Suppressor macrophage treated with lipopolysaccharide for 1 hour (primary cell): Measurements from ENCODE around the gene MED13L.
"Not testable (repeated sequence)": the region's sequence is repeated elsewhere in the genome, so short reads cannot be mapped to it uniquely, and the experiment has no call there.

Experiments used
- DNase-seq, 3 donors: peaks; one replicate each; pipeline ENCODE4 v3.0.0-alpha.2; 2020 to 2022

The MED13L gene

DNA sequence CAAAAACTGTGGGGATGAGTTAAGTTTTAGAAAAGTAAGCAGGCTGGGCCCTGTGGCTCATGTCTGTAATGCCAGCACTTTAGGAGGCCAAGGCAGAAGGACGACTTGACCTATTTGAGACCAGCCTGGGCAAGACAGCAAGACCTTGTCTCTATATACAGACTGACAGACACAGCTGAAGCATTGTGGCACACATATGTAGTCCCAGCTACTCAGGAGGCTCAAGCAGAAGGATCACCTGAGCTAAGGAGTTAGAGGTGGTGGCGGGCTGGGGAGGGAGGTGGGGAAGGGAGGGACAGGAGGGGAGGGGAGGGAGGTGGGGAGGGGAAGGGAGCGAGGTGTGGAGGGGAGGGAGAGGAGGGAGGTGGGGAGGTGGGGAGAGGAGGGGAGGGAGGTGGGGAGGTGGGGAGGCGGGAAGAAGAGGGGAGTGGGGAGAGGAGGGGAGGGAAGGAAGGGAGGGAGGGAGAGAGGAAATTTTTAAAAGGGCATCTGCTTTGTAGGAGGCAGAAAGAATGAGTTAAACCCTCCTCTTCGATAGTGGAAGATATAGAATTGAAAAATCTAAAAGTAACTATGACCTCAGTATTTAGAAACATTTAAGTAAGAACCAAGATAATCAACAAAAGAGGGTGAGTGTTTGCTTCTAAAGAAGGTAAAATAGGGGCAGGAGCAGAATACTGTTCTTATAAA is 30.9 kb downstream of the MED13L start:
- no peak for DNase-seq

DNA sequence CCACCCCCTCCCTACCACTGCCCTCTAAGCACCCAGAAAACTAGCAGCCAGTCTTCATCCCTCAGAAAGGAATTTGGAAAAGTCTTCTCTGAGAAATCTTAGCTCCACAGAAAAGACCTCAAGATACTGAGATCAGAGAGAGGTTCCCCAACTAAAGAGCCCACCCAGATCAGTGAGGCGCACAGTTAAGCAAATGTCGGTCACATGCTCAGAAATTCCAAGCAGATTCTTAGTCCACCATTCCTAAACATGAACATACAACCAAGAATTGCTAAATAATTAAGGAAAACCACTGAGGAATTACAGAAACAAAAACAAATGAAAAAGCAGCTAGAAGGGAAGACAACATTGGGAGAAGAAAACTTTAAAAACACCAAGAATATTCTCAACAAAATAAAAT is 32.3 kb downstream of the MED13L start:
- DNase-seq, result no peak

DNA sequence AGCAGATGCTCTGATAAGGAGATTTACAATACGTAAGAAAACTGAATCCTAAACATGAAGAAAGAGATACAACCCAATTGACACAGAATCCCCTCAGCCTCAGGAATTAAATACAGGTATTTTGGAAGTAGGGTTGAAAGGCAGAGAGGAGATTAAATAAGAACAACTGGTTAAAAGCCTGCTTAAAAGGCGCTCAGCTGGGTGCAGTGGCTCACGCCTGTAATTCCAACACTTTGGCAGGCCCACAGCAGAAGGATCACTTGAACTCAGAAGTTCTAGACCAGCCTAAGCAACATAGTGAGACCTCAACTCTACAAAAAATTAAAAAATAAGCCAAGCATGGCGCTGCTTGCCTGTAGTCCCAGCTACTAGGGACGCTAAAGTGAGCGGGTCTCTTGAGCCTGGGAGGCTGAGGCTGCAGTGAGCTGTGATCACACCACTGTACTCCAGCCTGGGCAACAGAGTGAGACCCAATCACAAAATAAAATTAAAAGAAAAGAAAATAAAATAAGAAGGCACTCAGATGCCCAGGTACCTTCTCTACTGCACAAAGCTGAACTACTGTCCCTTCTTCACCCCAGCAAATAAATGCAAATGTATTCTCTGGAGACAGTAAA is 32.9 kb downstream of the MED13L start:
- DNase-seq, result no peak

DNA sequence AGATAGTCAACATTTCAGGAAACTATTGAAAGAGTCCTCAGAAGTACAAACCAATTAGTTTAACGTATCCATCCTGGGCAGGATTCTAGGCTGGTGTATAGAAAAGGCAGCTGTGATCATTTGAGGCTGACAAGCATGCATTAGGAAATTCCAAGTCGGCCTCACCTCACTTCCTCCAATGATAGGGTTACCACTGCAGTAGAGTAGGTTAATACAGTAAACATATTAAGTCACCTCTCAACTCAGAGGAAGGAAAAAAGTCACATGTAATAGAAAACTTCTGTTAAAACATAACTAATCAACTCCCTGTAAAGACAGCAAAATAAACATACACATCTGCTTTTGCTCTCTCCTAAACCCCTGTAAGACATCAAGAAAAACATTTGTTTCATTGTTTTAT is 33.5 kb downstream of the MED13L start:
- peak; percentile 53 to 71 (median 58) for DNase-seq

DNA sequence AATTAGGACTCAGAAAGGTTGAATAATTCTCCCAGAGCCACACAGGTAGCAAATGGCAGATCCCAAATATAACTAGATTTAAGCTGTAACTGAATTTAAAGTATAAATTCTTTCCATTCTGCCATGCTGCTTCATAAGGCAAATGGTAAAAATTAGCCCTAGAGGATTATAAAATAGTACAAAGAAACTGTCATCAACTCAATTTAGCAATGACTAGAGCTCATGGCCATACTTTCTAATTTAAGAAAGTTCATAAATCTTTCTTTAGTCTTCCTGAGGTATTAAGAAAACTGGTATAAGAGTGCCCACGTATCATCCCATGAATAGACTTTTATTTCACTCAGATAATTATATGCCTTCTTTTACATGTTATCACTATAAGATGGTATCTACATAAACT is 34.8 kb downstream of the MED13L start:
- DNase-seq, result no peak

DNA sequence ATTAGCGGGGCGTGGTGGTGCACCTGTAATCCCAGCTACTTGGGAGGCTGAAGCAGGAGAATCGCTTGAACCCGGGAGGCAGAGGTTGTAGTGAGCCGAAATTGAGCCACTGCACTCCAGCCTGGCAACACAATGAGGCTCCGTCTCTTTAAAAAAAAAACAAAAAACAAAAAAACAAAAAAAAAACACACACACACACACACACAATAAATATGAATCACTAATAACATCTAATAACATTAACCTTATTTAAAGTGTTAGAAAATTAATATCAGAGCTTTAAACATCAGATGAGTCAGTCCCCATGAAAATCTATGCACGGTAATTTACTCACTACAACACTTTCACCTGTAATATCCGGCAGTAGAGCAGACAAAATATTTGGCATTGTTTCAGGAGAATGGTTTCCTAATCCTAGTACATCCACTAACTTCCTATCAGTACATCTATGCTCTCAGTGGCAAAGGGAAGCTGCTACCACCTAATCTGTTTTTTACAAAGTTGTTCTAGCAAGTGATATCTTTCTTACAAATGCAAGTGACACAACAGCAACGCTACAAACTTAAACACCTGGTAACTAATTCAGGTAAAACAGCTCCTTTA is 36.2 kb downstream of the MED13L start:
- no peak for DNase-seq

DNA sequence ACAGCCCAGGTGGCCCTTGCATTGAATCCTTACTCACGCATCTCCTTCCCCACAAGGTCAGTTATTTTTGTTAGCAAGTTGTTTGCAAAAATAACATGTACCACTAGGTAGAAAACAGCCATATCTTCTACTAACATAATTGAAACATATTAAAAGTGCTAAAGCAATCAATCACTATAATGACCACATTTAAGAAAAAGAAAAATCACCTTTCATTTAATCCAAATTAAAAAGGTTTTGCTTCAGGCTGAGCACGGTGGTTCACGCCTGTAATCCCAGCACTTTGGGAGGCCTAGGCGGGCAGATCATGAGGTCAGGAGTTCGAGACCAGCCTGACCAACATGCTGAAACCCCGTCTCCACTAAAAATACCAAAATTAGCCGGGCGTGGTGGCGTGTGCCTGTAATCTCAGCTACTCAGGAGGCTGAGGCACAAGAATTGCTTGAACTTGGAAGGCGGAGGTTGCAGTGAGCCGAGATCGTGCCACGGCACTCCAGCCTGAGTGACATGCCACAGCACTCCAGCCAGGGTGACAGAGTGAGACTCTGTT is 38.8 kb downstream of the MED13L start:
- DNase-seq, result not testable (repeated sequence)

DNA sequence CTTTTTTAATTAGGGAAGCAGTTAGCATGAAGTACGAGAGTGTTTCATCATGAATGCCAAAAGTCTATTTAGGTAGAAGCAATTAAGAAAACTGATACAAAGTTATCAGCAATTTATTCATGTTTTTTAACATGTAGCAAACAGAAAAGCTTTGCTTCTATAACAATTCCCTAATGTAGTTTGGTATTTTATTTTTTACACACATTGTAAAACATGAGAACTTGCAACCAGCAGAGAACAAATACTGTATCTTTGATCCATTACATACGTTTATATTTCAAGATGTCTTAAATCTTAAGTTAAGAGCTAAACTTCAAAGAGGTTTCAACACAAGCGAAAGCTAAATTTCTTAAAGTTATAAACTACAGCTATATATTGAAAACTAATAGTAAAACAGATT is 39.3 kb downstream of the MED13L start:
- DNase-seq, result no peak

DNA sequence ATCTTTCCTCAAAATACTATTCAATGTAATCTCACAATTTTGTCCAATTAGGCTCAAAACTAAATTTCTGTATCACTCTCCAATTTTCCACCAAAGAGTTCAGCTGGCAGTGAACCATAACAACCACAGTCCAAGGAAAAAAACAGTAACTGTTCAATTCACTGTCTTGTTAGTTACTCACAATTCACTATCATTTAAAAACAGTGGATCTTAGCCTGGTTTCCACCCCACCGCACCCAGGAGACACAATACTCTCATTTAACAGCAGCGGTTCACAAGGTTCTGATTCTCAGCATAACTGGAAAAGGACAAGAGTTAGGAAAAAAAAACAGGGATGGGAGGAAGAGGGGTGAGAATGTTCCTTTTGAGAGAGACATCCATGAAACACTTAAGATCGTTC is 40.5 kb downstream of the MED13L start:
- DNase-seq, result no peak

DNA sequence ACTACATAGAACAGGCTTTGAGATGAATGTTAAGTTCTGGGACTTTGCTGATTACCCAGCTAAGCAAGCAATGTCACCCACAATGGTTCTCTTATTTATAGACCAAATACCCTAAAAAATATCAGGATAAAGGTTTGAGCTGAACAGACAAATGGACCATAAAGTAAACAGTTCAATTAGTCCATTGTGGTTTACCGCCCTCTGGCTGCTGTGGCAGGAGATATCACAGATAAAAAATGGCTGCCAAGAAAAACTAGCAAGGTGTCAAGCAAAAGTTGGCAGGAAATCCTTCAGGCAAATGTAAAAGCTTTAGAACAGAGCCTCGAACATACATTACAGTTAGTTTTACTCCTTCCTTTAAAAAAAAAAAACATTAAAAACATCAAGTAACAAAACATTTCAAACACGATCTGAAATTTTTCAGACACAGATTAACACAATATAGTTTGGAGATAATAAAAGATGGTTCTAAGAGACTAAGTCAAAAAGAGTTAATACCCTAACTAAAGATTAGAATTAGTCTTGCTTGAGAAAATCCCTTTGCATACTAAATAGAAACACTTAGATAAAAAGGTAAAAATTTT is 41.3 kb downstream of the MED13L start:
- peak; percentile 58 to 63 (median 59) for DNase-seq

DNA sequence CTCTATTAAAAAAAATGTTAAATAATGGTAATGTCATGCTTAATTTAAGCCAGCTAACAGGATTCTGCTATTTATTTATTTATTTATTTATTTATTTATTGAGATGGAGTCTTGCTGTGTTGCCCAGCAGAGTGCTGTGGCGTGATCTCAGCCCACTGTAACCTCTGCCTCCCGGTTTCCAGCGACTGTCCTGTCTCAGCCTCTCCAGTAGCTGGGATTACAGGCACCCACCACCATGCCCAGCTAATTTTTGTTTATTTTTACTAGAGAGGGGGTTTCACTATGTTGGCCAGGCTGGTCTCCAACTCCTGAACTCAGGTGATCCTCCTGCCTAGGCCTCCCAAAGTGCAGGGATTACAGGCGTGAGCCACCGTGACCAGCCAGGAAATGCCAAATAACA is 43.3 kb downstream of the MED13L start:
- DNase-seq, result not testable (repeated sequence)

DNA sequence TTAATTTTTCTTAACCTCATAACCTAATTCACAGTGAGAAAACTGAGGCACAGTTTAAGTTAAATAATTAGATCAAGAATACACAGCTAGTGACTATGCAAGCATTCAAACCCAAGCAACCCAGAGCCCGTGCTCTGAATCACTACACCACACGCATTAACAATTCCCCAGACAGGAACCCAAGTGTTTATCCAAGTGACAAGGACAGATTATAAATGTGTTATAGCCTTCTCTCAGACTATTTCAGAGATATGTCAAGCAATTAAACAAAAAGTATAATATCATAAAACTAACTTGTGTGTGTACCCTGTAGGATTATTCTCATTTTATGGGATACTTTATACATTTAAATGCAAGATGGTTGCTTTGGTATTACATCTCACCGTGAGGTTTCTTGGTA is 43.8 kb downstream of the MED13L start:
- no peak for DNase-seq

DNA sequence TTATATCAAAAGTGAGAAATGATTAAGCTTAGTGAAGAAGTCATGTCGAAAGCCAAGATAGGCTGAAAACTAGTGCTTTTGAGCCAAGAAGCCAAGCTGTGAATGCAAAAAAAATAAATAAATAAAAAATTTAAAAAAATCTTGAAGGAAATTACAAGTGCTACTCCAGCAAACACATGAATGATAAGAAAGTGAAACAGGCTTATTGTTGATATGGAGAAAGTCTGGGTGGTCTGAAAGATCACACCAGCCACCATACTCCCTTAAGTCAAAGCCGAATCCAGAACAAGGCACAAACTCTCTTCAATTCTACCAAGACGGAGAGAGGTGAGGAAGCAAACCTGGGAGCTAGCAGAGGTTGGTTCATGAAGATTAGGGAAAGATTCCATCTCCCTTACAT is 49.7 kb downstream of the MED13L start:
- DNase-seq, result no peak

DNA sequence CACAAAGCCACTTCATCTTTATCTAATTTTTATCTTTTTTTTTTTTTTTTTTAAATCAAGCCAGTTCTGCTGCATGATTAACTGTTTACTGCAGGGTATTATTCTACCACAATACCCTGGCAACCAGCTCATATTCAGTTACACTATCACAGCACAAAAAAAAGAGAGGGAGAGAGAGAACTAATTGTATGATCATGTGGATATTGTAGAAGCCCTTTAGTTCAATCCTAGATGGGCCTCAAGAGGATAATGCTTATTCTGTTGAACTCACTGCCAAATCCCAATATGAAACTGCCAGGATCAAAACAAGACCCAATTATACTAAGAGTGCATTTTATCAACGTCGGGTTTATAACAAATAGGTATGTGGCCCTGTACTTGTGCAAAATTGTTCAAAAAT is 51.5 kb downstream of the MED13L start:
- DNase-seq, result no peak

DNA sequence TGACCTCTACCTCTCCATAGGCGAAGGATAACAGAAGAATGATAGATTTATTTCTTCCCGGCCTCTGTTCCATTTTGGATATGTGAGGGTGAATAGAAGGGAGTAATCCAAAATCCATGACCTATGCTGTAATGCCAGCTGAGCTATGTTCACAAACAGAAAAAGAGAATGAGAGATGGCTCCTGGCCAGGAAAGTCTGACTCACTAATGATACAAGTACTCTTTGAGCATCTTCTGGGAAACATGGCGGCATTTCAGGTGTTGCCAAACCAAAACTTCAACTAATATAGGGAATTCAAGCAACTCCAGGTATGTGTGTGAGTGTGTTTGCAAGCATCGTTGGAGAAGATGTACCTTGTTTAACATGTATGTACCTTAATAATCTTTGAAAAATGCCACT is 55.1 kb downstream of the MED13L start:
- DNase-seq, result peak; percentile 20 to 47 (median 42)

DNA sequence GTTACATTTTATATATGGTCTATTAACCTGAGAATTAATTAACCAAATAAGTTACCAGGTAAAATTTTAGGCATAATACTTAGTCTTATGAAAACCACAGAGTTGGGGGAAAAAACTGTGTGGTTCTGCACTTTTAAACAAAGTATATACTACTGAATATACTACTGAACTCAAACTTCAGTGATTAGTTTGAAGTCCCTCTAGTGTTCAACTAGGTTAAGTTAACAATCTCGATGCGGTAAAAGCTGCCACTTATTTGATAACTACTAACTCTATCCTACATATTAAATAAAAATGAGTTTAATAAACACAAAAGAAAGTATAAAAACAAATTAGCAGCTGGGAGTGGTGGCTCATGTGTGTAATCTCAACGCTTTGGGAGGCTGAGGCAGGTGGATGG is 56.7 kb downstream of the MED13L start:
- DNase-seq, result no peak

DNA sequence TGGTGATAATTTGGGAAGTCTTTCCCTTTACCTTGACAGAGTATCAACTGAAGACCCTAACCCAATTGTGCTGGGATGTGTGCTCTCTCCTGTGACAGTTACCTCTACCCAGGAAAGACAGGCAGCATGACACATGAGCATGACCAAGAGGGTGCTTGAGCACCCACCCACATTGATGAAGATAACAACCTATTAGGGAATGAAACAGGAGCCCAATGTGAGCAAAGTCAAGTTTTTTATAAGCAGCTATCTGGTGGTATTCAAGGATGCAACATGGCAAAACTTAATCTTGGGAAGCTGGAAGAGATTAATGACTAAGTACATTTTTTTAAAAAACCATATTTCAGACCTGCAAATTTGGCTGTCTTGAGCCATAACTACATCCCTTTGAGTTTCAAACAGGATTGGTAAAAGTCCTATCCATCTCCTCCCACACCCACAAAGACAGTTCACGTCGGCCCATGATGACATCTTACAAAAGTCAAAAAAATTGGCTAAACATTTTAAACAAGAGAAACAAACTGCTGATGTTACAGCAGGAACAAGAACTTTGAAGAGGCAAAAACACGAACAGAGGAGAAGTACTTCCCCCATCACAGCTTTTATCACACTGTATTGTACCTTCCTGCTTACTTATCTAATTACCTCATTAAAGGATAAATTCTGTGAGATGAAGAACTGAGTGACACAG is 60.3 kb downstream of the MED13L start:
- DNase-seq, result peak in 1 of 3 donors; percentile 35

DNA sequence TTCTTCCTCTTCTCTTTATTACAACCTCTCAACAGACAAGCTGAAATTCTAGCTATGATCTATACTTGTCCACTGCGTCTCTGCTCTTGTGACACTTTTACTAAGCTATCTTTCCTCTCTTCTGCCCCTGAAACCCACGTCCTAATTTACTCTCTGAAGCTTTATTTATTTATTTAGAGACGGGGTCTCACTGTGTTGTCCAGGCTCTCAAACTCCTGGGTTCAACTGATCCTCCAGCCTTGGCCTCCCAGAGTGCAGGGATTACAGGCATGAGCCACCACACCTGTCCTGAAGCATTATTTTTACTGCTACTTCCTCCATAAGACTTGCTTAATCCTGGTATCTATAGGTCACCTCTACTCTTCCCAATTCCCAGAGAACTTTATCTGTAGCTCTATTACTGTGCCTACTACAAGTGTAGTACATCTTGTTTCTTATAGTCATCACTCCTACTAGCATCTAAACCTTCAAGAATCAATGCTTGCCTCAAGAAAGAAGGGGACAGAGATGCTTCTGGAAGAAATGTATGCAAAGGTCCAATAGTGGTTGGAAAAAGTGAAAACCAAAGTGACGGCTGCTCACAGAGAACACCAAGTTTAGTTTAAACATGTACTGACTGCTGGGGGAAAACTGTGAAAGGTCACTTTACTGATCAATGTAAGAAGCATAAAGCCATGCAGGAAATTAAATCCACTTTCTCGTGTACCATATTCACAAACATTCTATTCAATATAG is 61.3 kb downstream of the MED13L start:
- no peak for DNase-seq

DNA sequence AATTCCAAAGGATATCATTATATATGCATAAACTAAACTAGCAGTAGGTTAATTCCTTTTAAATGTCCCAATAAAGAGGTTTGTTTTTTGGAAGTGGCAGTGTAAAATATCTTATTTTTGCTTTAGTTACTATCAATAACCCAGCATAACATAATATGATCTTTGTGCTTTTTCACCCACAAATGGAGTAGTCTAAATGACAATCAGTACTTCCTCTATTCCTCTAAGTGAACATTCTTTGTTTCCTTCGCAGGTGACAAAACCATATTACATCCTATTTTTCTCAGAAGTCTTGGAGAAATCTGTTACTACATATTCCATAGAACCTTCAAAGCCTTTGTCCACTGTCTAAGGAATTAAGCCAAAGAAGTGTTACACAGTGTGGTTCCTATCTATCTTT is 62.5 kb downstream of the MED13L start:
- DNase-seq, result no peak

DNA sequence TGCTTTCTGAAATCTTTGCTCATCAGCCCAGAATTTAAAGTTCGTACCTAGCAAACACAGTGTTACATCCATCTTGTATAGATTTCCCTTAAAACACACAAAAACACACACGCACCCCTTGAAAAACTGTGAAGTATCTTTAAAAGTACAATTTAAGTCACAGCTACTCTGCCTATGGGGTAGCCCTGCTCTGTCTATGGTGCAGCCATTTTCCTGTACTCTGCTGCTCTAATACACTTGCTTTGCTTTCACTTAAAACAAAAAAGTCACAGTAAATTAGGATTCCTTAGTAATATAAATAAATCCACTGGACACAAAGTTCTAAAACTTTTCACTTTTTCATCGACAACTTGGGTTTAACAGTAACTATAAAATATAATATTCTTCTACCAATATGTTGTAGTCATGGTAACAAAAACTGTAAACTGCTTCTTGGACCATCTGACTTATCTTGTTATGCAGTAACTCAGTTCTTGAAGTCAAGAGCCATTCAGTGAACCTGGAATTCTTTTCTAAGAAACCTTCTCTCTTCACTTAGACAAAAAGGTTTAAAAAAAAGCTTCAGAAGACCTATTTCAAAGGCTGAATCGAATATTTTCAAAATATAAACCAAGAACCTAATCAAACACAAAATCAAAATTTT is 63.5 kb downstream of the MED13L start:
- no peak for DNase-seq

DNA sequence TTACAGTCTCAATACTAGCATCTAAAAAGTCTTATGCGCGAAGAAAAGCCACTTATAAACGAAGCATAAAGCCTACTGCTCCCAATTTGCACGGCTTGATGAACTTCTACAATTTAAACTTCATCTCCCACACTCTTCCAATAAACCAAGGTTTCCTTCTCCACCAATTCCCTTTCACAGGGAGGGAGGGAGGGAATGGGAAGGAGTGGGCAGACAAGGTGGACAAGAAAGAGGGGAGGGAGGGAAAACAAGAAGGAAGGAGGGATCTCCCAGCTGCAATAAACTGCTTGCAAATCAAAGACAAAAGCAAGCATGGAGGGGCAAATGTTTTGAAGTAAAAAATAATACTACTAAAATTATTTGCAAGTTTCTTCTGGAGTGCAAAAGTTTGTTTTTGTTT is 64.5 kb downstream of the MED13L start:
- DNase-seq, result no peak

DNA sequence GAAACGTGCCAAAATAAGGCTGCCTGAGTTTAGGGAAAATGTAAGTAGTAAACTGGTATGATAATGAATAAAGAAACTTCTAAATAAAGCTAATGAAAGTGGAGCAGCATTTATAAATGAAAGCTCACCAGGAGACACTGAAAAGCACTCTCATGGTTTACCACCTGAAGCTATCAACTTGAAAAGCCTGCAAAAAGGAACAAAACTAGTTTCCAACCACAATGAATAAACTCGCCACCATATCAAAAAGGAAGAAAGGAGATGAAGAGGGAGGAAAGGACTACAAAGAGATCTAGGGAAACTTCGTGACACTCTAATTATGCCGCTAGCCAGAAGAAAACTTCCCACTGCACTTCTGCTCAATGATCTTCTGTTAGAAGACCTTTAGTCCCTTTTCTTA is 66.7 kb downstream of the MED13L start:
- no peak for DNase-seq
